ENCODE measurements around the gene GPANK1. TPM values are rescaled to one million over a fixed set of nuclear protein-coding genes. Genes with fewer than 3 reads are reported as not detected.

GPANK1 gene
- total RNA-seq, 1 donor from 2014 or later: 8.9 TPM

- TF ChIP-seq CTCF (IDR thresholded peaks at IDR 0.05; ENCODE audit: unreplicated experiment): no peak
- H3K4me1 Mint-ChIP-seq (ENCODE audit: unreplicated experiment): no peaks in the 10 kb centered on the region
- peaks cover 8% of the 10 kb centered on the region for H3K27me3 Mint-ChIP-seq (ENCODE audit: unreplicated experiment)
- H3K27ac Mint-ChIP-seq (ENCODE audit: unreplicated experiment): no peak overlapping the region
- no peak for DNase-seq (ENCODE audit: low spot score)
- H3K36me3 Mint-ChIP-seq (ENCODE audit: low read depth, unreplicated experiment): peaks cover 35% of the 10 kb centered on the region
- no peak overlapping the region for H3K4me3 Mint-ChIP-seq (ENCODE audit: unreplicated experiment)
- no peaks in the 10 kb centered on the region for H3K9me3 Mint-ChIP-seq (ENCODE audit: unreplicated experiment)
Measured at GRCh38 chr6:31639449-31639861, 25.3 kb downstream of the GPANK1 start.

DNA sequence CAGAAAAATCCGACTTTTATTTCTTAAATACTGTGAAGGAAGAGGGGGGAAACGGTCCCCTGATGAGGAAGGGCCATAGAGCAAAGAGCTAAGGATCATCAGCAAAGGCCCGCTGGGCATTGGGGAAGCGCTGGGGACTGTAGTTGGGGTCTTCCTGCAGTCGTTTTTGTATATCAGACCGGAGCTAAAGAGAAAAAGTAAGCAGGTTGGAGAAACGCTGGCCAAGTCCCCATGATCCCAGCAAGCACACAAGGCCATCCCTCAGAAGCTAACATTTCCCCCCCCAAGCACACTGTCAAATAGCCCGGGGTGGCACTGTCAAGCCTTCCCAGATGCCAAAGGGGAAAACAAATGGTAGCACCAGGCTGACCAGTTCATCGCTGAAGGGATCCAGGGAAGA, 25.8 kb downstream of the GPANK1 start:
- H3K27ac Mint-ChIP-seq (ENCODE audit: unreplicated experiment): no peak overlapping the region
- no peak for DNase-seq (ENCODE audit: low spot score)
- H3K36me3 Mint-ChIP-seq (ENCODE audit: low read depth, unreplicated experiment): peaks cover 36% of the 10 kb centered on the region
- H3K4me3 Mint-ChIP-seq (ENCODE audit: unreplicated experiment): peak overlapping the region; percentile 42
- H3K27me3 Mint-ChIP-seq (ENCODE audit: unreplicated experiment): peaks cover 8% of the 10 kb centered on the region
- no peak for TF ChIP-seq CTCF (IDR thresholded peaks at IDR 0.05; ENCODE audit: unreplicated experiment)
- no peaks in the 10 kb centered on the region for H3K4me1 Mint-ChIP-seq (ENCODE audit: unreplicated experiment)
- H3K9me3 Mint-ChIP-seq (ENCODE audit: unreplicated experiment): no peaks in the 10 kb centered on the region

DNA sequence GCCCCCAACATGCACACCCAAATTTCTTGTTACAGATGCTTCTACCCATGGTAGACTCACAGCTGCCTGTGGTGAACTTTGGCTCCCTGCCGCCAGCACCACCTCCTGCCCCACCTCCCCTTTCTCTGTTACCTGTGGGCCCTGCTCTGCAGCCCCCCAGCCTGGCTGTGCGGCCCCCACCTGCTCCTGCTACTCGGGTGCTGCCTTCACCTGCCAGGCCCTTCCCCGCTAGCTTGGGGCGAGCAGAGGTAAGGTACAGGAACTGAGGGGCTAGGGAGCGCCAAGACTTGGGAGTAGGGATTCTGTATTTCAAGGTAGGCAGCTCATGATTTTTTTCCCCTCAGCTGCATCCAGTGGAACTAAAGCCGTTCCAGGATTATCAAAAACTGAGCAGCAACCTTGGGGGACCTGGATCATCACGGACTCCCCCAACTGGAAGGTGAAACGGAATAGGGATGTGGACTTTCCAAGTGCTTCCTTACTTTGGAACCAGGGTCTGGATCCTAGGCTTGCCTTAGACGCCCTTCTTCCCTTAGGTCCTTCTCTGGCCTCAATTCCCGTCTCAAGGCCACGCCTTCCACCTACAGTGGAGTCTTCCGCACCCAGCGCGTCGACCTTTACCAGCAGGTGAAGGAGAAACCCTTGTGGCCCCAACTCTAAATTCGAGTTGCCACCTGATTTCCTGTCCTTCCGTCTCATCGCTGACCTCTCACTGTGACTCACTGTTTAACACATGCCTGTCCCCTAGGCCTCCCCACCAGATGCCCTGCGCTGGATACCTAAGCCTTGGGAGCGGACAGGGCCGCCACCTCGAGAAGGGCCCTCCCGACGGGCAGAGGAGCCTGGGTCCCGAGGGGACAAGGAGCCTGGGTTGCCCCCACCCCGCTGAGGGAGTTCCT, 27.9 kb downstream of the GPANK1 start:
- Mint-ChIP-seq H3K27ac (ENCODE audit: unreplicated experiment) (no peak overlapping the region), H3K27me3 (ENCODE audit: unreplicated experiment) (peaks cover 12% of the 10 kb centered on the region), H3K4me1 (ENCODE audit: unreplicated experiment) (no peaks in the 10 kb centered on the region), H3K36me3 (ENCODE audit: low read depth, unreplicated experiment) (peaks cover 35% of the 10 kb centered on the region), H3K4me3 (ENCODE audit: unreplicated experiment) (peak overlapping the region; percentile 60), H3K9me3 (ENCODE audit: unreplicated experiment) (no peaks in the 10 kb centered on the region)
- DNase-seq (ENCODE audit: low spot score): no peak
- no peak for TF ChIP-seq CTCF (IDR thresholded peaks at IDR 0.05; ENCODE audit: unreplicated experiment)

GRCh38 chr6:31634969-31635575, 29.7 kb downstream of the GPANK1 start:
- Mint-ChIP-seq H3K4me3 (ENCODE audit: unreplicated experiment) (no peak overlapping the region), H3K36me3 (ENCODE audit: low read depth, unreplicated experiment) (peaks cover 31% of the 10 kb centered on the region), H3K4me1 (ENCODE audit: unreplicated experiment) (no peaks in the 10 kb centered on the region), H3K27ac (ENCODE audit: unreplicated experiment) (no peak overlapping the region), H3K9me3 (ENCODE audit: unreplicated experiment) (no peaks in the 10 kb centered on the region), H3K27me3 (ENCODE audit: unreplicated experiment) (peaks cover 12% of the 10 kb centered on the region)
- no peak for TF ChIP-seq CTCF (IDR thresholded peaks at IDR 0.05; ENCODE audit: unreplicated experiment)
- no peak for DNase-seq (ENCODE audit: low spot score)

DNA sequence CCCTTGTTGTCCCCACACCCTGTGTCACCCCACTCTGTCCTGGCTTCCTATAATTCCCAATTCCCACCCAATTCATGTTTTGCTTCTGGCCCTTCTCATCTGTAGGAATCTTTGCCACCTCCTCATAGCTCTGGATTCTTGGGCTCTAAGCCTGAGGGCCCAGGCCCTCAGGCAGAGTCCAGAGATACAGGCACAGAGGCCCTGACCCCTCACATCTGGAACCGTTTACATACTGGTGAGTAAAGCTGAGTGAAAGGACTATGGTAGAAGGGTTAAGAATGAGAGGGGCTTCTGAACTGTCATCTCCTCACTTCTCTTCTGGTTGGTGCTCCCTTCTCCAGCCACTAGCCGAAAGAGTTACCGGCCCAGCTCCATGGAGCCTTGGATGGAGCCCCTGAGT, 30.7 kb downstream of the GPANK1 start:
- H3K4me3 Mint-ChIP-seq (ENCODE audit: unreplicated experiment): no peak overlapping the region
- TF ChIP-seq CTCF (IDR thresholded peaks at IDR 0.05; ENCODE audit: unreplicated experiment): no peak
- no peak overlapping the region for H3K27ac Mint-ChIP-seq (ENCODE audit: unreplicated experiment)
- no peaks in the 10 kb centered on the region for H3K4me1 Mint-ChIP-seq (ENCODE audit: unreplicated experiment)
- H3K9me3 Mint-ChIP-seq (ENCODE audit: unreplicated experiment): no peaks in the 10 kb centered on the region
- no peak for DNase-seq (ENCODE audit: low spot score)
- peaks cover 35% of the 10 kb centered on the region for H3K36me3 Mint-ChIP-seq (ENCODE audit: low read depth, unreplicated experiment)
- peaks cover 12% of the 10 kb centered on the region for H3K27me3 Mint-ChIP-seq (ENCODE audit: unreplicated experiment)

Data from endothelial cell (in vitro differentiated cells).